GM18868 (cell line): Measurements from ENCODE around the gene G6PC3.
"Not testable (repeated sequence)": the region's sequence is repeated elsewhere in the genome, so short reads cannot be mapped to it uniquely, and the experiment has no call there.

Experiments
- ATAC-seq: cut with Tn5 transposase; IDR thresholded peaks from one replicate; pipeline ENCODE4 v1.9.1; 2021; ENCODE audit warnings: mild to moderate bottlenecking, moderate library complexity; ENCODE audit not compliant: unreplicated experiment

The G6PC3 gene

DNA sequence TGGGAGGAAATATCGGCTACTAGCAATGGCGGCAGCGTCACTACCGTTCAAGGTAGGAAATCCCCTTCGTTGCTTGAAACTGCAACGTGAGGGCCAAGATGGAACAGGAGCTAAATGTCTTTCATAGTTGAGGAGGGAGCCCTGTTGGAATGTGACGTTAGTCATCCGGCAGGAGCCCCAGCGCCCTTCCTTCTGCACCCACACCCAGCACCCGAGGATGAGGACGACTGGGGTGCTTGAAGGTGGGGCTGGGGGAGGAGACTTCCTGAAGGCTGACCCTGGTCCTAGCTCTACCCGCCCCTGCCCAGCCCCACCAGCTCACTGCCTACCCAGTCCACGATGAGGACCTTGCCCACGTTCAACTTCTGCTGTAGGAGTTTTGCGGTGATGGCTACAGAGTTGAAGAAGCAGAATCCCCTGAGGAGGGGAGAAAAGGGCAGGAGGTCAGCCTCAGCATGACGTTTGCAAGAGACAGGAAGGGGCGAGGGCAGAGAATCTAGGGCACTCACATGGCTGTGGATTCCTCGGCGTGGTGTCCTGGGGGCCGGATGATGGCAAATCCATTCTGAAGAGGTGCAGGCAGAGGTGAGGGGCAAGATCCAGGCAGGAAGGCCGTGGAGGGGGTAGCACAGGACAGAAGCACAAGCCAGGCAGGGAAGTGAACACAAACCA lies 11.9 kb downstream of the G6PC3 start:
- ATAC-seq: no peak

DNA sequence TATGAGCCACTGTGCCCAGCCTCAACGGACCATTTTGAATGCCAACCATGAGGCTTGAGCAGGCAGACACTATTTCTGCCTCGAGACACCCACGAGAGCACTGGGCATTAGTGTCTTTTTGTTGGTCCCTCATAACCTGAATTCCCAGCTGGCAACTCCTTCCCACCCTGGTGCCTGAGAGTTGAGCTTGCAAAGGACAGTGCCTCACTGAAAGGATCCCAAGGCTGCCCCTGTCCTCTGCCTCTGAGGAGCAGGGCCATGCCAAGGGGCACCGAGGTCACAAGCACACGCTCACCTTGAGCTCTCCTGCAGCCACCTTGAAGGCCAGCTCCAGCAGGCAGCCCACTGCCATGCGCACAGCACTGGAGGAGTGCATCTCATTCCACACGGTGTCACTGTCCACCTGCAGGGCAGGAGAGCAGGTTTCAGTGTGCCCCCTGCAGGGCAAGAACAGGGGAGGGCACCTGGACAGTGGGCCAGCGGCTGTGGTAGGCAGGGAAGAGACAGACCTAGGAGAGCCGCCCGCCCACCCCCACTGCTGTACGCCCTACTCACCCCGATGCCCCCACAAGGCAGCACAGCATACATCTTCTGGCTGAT lies 12.8 kb downstream of the G6PC3 start:
- ATAC-seq: no peak

DNA sequence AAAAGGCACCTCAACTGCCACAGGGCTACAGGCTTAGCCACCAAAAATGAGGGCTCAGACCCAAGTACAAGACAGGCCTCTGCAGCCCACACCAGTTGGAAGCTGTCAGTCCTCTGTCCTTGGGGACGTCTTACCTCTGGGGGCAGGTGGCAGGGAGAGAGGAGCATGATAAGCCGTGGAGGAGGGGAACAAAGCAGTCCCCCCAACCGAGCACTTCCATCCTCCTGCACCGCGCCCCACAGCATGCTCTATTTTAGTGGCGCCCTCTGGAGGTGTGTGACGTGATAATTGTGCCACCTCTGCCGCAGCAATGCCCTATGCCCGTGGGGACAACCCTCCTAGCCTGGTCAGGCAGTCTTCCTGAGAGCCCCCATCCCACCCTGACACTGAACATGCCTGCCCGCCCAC lies 13.6 kb downstream of the G6PC3 start:
- ATAC-seq: no peak

DNA sequence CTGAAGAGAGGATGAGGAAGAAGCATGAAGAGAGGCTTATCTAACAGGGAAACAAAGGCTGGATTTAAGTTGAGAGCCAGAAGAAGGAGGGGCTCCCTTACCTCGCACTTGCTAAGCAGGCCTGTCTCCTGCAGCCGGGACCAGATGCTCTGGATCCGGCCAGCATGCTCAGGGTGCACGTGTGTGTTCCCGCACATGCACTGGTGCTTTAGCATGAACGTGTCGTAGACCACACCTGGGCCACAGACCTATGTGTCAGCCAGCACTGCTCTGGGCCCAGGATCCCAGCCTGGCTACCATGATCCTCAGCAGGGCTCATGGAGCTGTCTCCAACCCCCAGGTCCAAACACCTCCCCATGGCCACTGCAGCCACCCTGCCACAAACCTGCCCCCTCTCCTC lies 14.4 kb downstream of the G6PC3 start:
- ATAC-seq: no peak

DNA sequence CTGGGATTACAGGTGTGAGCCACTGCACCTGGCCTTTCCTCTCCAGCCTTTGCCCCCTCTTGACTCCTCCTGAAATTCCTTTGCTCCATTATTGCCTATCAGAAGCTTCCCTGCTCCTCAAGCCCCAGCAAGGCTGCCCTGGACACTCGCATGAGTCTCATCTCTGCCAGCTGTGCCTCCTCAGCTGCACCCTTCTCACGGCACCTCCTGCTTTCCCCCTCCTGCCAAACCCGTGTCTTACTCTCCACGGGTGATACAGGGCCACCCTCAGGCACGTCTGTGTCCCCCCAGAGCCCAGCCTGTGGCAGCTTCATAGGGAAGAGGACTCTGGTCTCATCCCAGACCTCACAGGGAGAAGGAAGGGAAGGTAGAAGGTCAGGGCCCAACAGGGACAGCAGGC lies 15.4 kb downstream of the G6PC3 start:
- no peak for ATAC-seq

DNA sequence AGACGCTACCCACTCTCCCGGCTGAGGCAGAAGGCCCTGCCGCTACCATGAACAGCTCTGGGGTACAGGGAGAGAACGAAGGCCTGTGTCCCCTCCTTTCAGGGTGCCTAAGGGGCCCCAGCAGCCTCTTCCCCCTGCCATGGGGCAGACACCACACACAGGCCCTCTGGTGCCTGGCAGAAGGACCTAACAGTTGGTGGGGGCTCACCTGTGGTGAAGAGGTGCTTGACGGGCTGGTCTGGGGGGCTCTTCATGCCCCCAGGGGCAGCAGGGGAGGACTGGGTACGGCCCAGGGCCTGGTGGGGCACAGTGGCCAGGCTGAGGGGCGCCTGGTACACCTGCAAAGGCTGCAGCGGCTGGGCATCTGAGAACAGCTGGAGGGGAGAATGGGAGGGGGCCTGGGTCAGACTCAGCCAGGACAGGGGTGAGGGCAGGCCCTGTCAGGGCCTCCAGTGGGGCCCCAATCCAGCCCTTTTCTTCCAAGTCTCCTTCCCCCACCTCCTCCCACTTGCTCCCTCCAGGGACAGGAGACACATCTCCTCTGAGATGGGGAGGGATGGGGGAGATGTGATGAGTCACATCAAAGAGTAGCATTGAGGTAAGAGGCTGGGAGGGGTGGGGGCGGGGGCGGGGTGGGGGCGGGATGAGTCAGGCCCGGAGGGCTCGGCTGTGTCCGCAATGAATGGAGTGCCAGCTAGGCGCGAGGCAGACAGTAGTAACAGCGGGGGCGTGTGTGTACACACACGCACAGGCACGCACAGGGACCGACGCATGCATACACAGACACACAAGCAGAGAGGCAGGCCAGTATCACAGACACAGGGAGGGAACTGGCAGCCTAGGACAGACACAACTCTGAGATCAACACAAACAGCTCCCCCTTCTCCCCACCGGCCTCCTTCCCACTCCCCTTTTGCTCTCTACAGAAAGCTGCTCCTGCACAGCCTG lies 16.1 kb downstream of the G6PC3 start:
- ATAC-seq: no peak

DNA sequence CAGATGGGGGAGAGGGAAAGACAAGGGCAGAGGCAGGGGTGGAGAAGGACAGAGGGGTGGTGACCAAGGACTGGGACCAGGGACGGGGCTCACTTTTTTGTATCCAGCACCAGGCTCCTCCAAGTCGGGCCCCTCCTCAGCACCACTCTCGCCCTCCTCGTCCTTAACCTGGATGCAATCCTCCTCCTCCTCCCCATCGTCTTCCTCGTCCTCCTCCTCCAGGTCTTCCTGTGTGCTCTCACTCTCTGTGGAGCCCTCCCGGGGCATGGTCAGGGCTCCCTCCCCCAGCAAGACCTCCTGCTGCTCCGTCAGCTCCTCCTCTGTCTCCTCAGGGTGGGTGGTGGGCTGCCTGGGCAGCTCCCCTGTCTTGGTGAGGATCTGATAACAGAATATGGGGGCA lies 16.8 kb downstream of the G6PC3 start:
- no peak for ATAC-seq

DNA sequence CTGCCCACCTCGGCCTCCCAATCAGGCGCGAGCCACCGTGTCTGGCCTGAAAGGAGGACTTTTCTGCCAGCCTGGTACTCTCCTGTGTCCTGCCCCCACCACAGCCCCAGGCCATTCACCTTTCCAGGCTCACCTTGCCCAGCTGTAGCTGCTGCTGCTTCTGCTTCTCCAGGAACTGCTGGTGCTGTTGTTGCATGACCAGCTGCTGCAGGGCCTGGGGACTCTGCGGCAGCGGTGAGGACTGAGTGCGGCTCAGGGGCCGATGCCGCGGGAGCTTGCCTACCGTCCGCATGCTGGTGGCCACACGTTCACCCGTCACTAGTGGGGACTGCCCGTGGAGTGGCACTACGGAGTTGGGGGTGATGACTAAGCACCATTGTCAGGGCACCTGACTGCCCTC lies 17.7 kb downstream of the G6PC3 start:
- no peak for ATAC-seq

DNA sequence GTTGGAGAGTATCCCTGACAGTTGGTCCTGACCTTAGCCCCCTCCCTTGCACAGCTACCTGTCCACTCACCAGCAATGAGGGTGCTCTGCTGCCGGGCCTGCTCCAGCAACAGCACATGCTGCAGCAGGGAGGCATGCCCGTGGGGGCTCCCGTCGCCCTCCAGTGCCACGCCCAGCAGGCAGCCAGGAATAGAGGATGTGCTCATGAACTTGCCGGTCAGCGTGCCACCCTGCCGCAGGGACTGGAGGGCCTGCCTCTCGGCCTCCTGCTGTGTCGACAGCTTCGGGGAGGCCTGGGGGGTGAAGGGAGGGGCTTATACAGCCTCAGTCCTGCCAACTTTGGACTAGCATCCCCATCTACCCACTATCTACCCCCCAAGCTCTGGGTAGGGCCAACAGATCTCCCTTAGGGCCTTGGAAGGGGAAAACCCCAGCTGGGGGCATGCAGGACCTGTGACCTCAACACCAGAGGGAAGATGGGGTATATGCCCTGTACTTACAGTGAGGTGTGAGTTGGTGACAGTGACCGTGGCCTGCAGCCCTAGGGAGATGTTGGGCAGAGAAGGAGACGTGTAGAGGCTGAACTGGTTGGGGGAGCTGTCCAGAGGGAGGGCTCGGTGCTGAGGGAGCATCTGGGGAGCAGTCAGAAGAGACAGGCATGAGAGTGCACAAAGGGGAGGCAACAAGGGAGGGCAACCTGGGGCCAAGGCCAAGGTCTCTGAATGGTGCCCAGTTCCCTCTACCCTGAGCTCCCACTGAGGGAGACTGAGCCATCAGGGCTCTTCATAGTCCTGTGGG lies 20.9 kb downstream of the G6PC3 start:
- no peak for ATAC-seq

DNA sequence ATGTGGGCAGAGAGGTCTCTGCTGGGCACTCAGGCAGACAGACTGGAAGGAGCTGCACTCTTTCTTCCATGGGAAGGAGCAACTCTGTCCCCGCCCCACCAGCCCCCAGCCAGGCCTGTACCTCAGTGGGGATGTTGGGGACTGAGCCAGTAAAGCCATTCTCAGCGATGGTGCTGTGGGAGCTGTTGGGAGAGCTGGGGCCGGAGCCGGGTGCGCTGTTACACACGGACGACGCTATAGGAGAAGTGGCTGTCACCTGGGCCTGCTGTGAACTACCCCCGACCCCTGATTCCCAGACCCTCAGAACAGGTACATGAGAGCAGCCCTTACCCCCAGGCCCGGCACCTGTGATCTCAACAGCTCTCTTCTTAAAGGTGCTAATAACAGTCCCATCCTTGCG lies 21.5 kb downstream of the G6PC3 start:
- no peak for ATAC-seq

DNA sequence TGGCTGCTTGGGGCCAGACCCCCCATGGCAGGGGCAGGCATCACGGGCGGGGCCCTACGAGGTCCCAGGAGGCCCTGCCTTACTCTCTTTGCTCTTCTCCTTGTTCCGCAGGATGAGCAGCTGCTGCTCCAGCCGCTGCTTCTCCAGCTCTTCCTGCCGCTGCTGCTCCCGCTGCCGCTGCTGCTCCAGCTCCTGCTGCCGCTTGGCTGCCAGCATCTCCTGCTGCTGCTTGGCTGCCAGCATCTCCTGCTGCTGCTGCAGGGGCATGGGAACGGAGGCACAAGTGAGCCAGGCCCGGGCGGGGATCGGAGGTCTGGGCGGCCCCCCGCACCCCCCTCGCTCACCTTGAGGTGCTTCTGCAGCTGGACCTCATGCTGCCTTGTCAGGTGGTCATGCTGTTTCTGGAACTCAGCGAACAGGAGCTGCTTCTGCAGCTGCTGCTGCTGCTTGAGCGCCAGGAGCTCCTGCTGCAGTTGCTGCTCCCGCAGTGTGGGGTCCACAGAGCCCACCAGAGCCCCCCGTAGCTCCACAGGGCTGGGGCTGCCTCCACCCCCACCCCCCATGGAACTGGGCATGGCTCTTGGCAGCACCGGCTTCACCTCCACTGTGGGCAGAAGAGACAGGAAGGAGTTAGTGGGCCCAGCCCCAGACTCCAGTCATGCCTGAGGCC lies 22.8 kb downstream of the G6PC3 start:
- no peak for ATAC-seq

DNA sequence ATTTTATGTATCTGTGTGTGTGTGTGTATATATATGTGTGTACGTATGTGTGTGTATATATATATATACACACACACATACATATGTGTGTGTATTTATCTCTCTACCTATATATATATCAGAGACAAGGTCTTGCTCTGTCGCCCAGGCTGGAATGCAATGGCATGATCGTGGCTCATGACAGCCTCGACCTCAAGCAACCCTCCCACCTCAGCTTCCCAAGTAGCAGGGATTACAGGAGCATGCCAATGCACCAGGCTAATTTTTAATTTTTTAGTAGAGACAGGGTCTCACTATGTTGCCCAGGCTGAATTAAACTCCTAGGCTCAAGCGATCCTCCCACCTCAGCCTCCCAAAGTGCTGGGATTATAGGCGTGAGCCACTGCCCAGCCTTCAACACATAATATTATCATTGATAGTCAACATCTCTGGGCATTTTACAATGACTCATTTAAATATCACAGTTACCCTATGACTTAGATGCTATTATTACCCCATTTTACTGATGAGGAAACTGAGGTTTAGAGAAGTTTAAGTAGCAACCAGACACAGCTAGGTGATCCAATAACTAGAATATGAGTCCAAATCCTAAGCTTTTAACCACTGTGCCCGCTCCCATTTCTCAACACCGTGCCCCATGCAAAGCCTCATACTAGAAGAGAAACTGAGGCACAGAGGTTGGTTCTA lies 24.3 kb downstream of the G6PC3 start:
- no peak for ATAC-seq

DNA sequence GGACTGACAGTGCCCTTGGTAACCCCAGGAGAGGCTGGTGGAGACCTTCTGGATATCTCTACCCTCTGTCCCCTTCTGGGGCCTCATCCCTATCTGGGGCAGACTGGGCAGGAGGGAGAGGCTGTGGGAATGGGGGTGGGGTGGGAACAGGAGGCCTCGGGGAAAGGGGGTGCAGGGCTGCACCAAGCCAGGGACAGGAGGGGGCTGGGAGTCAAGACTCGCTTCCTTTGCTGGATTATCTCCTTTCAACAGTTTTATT lies 24.8 kb downstream of the G6PC3 start:
- ATAC-seq: no peak

DNA sequence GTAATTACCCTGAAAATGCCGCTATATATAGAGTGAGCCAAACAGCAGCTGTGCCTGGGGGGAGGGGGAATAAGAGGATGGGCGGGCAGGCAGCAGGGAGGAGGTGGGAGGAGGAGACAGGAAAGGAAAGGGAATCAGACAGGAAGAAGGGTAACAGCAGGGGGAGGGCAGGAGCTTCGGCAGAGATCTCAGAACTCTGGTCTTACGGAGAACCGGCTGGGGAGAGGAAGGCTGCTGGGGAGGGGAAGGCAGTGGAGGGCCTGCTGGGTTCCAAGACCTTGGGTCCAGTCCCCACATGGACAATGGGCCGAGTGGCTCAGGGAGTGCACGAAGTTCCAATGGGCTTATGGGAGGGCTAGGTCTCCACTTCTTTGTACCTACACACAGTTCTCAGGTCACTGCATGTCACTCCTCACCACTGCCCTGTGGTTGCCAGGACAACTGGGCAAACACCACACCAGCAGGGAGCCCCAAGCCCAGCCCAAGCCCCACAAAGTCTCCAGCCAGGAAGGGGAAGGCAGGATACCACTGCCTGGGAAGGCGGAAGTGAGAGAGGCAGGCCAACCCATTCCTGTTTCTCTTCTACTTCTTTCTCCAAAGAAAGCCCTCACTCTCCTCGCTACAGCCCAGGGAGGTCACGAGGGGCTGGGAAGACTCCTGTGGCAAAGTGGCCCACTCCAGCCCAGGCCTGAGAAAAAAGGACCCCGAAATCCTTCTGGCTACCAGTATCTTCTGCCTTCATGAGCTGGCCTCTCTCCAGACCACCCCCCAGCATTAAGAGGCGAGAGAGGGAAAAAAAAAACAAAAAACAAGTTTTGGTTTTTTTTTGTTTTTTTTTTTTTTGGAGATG lies 25.3 kb downstream of the G6PC3 start:
- ATAC-seq: no peak

DNA sequence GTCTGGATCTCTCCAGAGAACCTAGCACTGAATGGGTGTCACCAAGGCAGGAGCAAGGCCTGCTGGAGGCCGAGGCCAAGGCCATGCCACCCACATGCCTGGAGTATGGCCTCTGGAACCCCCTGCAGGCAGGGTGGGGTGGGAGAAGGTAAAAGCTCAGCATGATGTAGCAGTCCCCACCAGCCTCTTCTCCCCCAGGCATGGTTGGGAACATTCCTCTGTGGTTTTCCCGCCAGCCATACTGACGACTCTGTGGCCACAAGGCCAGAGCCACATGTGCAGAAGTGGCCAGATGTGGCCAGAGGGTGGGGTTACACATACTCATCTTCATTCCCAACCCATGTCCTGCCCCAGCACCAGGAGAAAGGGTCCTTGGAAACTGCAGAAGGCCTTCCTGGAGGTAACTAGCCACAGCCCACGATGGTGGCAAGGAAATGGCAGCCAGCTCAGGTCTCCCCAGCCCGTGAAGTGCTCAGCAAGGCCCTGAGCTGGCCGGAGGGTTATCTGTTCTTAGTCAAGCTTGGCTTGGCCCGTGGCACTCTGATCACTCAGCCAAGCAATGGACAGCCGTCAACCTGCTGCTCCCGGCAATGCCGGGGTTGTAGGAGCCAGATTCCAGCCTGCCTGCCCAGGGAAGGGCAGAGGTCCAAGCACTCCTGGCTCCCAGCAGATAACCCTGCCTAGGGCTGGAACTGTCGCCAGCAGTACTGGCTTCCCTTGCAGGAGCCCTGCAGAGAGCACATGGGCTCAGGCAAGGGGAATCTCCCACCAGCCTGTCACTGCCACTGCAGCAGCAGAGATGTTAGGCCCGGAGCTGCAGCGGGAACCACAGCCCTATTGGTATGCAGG lies 26.8 kb downstream of the G6PC3 start:
- ATAC-seq: no peak

DNA sequence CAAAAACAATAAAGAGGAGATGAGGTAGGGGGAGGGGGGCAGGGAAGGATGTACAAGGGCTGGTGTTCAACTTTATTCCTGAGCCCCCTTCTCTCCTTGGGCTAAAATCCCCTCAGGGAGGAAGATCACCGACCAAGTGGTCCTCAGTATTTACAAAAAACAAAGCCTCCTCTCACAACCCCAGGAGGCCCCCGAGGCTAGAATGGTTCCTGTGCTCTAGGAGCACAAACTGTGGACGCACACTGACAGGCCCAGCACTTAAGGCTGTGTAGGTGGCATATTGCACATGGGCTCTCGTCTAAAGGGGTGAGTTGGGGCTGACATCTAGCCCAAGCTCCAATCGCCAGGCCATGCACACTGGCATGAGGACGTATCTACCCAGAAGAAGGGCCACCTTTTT lies 31.3 kb downstream of the G6PC3 start:
- ATAC-seq: not testable (repeated sequence)

DNA sequence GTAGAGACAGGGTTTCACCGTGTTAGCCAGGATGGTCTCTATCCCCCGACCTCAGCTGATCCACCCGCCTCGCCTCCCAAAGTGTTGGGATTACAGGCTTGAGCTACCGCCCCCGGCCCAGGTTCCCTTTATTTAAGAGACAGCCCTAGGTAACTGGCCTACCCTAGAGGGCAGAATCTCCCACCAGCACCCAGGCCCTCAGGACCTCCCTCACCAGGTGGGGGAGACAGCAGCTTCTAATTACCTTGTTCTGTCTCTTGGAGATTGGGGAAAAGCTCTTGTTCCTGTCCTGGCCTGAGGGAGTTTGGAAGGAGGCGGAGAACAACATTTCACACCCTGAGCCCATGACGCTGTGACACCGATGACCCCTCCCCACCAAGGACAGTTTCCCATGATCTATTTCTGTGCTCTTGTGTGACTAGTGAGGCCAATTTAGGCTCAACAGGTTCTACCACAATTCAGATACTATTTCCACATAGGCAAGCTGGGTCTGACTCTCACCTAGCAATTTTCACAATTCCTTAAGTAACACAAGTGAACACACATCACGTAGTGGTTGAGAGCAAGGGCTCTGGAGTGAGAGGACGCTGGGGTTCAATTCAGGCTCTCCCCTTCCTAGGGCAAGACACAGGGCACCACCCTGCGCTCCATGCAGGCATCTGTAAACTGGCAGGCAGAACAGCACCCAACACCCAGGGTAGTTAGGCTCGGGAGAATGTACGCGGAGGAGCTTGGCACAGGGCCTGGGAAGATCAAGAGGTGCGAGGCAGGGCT lies 32.5 kb downstream of the G6PC3 start:
- ATAC-seq: no peak

DNA sequence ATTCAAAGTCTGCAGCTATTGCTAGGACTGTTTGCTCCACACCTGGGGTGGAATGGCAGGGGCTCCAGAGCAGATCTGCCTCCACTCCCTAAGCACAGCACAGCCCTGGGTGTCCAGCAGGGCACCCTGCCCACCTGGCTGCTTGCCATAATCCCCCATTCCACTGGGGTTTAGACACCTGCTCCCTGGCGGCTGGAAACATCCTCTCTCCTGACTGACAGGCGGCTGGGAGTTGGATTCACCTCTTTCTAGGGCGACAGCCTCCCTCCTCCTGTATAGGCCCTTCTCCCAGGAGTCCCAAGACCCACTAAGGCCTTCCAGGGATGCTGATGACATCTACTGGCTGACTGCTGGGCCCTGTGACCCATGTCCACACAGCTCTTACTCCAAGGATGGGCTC lies 34.9 kb downstream of the G6PC3 start:
- no peak for ATAC-seq
